K562 (cell line): ENCODE data around the gene AP2S1. TPM values are rescaled to one million over a fixed set of nuclear protein-coding genes. Genes with fewer than 3 reads are reported as not detected.
A peak's percentile ranks its signal among the peaks of the same experiment; 100 is the strongest.

ENCODE experiments used
- E2F5 ChIP-seq: sonication (generic); formaldehyde crosslinking; IDR thresholded peaks from 2 replicates; pipeline ENCODE4 v1.8.0; 2022; ENCODE audit warnings: mild to moderate bottlenecking, missing genetic modification reagents
- NFE2L1 ChIP-seq: fragments of 450-650 bp; IDR thresholded peaks from 2 replicates; pipeline ENCODE4 v1.6.1; 2016; ENCODE audit warnings: missing genetic modification characterization, low read depth, mild to moderate bottlenecking, missing compliant biosample characterization, moderate library complexity, borderline replicate concordance
- NUFIP1 ChIP-seq: fragments of 450-650 bp; IDR thresholded peaks from 2 replicates; pipeline ENCODE4 v1.6.1; 2018; ENCODE audit not compliant: partially characterized antibody
- STAT5B ChIP-seq: fragments of 250-450 bp; sonication (Bioruptor Pico); IDR thresholded peaks from 2 replicates; pipeline ENCODE4 v1.8.0; 2021; ENCODE audit warnings: mild to moderate bottlenecking, inconsistent platforms
- ZBTB40 ChIP-seq, 2 experiments: fragments of 450-650 bp in 1 of 2; sonication (generic) in 1 of 2; formaldehyde crosslinking in 1 of 2; IDR thresholded peaks; 2 replicates each; pipeline versions ENCODE4 v1.7.1 to v1.9.0; 2016 to 2022; ENCODE audit warnings: inconsistent platforms in 1 of 2, mild to moderate bottlenecking in 1 of 2, missing genetic modification reagents in 1 of 2
- ZNF518B ChIP-seq: fragments of 250-450 bp; sonication (Bioruptor Pico); IDR thresholded peaks from 2 replicates; pipeline ENCODE4 v1.5.0; 2021; ENCODE audit warnings: mild to moderate bottlenecking, moderate library complexity
- ZNF740 ChIP-seq, 3 experiments: fragments of 200-800 bp in 1 of 3; sonication (Bioruptor generic) in 1 of 3; sonication (generic) in 1 of 3; formaldehyde crosslinking in 1 of 3; IDR thresholded peaks; 2 replicates each; pipeline versions ENCODE4 v1.6.1 to v1.8.0; 2016 to 2022; ENCODE audit warnings: mild to moderate bottlenecking in 2 of 3, missing compliant biosample characterization in 2 of 3, missing genetic modification characterization in 2 of 3, missing genetic modification reagents in 1 of 3
- ZNF830 ChIP-seq: fragments of 250-450 bp; sonication (Bioruptor Pico); IDR thresholded peaks from 2 replicates; pipeline ENCODE4 v1.5.0; 2021; ENCODE audit warnings: mild to moderate bottlenecking
- polyA plus RNA-seq, 8 experiments: library from polyadenylated mRNA; depleted of rRNA in 4 of 8; stranded (reverse) in 5 of 8; unstranded in 3 of 8; fragments of >200 nt; fragmentation: Nextera tagmentation in 2 of 8; fragmentation: Illumina TruSeq in 1 of 8; extraction: Ambion mirVana in 2 of 8; extraction: Trizol in 1 of 8; gene quantifications; 2 replicates each; pipeline versions ENCODE4 v1.2.1 to v1.2.3, GENCODE V29; 2011 to 2014; ENCODE audit warnings: inconsistent platforms in 1 of 8, missing spikeins in 1 of 8
- total RNA-seq, 7 experiments: library from RNA; depleted of rRNA in 6 of 7; stranded (reverse); fragments of >200 nt in 6 of 7; fragmentation: Illumina TruSeq in 2 of 7; extraction: Trizol in 2 of 7; gene quantifications; 2 replicates each; pipeline versions ENCODE4 v1.2.1 to v1.2.3, GENCODE V29; 2011 to 2021; ENCODE audit warnings: low replicate concordance in 1 of 7

AP2S1 gene
- total and polyA plus RNA-seq, 9 of the 15 experiments (the other 6 are each of a cell fraction or from before 2014, with no cell fraction given), result 32.4 to 294 (median 136) TPM

GRCh38 chr19:46850228-46851203, at the start of gene AP2S1 (continued):
- TF ChIP-seq ZBTB40 (IDR thresholded peaks at IDR 0.05) (peak; percentile 95), ZBTB40 (CRISPR knock-in tag; IDR thresholded peaks at IDR 0.05) (no peak), ZNF830 (0 out of 2 replicates have a peak, but pooled peaks have one; percentile 46), NFE2L1 (tag) (no peak), STAT5B (no peak), ZNF518B (CRISPR knock-in tag) (no peak), NUFIP1 (no peak), ZNF740 (CRISPR knock-in tag; IDR thresholded peaks at IDR 0.05) (peak; percentile 41; the same call in 1 of the 2 replicates), ZNF740 (tag; IDR thresholded peaks at IDR 0.05) (no peak; a peak in 1 of 4 replicates), E2F5 (CRISPR knock-in tag) (no peak; the same call in 1 of the 2 replicates)
